ENCODE data around the gene RUFY2. TPM values are rescaled to one million over a fixed set of nuclear protein-coding genes. Genes with fewer than 3 reads are reported as not detected.

RUFY2 gene
- total and polyA plus RNA-seq, 4 donors, result 1.6 to 11.2 (median 7.7) TPM

DNA sequence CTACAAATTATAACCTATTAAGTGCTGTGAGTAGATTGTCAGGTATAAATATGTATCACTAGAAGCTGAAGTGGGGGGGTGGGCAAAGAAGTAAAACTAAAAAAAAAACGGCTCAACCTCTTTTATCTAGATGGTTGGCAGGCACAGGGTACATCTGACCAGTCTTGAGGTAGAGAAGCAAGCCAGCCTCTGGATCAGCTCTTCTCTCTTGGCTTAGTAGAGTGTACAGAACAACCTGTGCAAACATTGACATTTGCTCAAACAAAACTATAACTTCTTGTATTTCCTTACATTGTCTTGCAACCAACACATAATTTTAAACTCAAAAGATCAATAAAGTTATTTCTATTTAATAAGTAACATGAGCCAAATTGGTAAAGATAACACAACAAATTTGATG, 39.1 kb upstream of the RUFY2 start (continued):
- TF ChIP-seq NR2F2 (IDR thresholded peaks at IDR 0.05), result no peak
- TF ChIP-seq, protein P1, sequence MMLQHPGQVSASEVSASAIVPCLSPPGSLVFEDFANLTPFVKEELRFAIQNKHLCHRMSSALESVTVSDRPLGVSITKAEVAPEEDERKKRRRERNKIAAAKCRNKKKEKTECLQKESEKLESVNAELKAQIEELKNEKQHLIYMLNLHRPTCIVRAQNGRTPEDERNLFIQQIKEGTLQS (IDR thresholded peaks at IDR 0.05), result no peak
- TF ChIP-seq, protein P2, sequence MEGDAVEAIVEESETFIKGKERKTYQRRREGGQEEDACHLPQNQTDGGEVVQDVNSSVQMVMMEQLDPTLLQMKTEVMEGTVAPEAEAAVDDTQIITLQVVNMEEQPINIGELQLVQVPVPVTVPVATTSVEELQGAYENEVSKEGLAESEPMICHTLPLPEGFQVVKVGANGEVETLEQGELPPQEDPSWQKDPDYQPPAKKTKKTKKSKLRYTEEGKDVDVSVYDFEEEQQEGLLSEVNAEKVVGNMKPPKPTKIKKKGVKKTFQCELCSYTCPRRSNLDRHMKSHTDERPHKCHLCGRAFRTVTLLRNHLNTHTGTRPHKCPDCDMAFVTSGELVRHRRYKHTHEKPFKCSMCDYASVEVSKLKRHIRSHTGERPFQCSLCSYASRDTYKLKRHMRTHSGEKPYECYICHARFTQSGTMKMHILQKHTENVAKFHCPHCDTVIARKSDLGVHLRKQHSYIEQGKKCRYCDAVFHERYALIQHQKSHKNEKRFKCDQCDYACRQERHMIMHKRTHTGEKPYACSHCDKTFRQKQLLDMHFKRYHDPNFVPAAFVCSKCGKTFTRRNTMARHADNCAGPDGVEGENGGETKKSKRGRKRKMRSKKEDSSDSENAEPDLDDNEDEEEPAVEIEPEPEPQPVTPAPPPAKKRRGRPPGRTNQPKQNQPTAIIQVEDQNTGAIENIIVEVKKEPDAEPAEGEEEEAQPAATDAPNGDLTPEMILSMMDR (IDR thresholded peaks at IDR 0.05; ENCODE audit: low read depth, low read length, missing input control), result no peak
- no peak for TF ChIP-seq JUND (IDR thresholded peaks at IDR 0.05)

DNA sequence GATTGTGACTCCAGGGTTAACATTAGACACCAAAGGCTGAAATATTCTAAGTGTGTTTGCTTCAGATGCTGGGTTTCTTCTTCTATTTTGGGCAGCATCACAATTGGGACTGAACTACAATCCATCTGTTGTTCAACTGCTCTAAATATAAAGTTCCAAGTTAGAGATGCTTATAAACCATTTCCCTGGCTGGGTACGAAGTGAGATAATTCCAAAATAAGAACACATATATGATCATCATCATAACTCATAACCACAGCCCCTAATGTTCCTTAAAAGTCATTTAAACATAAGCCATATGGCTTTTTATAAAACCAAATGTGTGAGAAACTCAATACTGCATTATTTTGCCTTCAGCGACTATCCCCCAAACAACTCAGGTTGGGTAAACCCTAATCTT, 35.9 kb upstream of the RUFY2 start:
- WGBS, result 95% methylated on average over 2 of the region's 2 CpGs

More for the DNA sequence above, 35.9 kb upstream of the RUFY2 start:
- Histone ChIP-seq H3K36me3 (ENCODE audit: control insufficient read depth in 4 of 4, insufficient read depth in 3 of 4, low read depth in 1 of 4, low read length in 3 of 4) (peaks cover 0 to 5% (median under 1%) of the 10 kb centered on the region in 4 donors), H3K27me3 (ENCODE audit: control insufficient read depth in 4 of 4, insufficient read depth in 4 of 4, low read length in 3 of 4) (no peaks in the 10 kb centered on the region), H3K9me3 (ENCODE audit: control insufficient read depth in 4 of 4, low read length in 3 of 4) (no peaks in the 10 kb centered on the region), H3K9ac (ENCODE audit: low read depth in 1 of 2, low read length in 2 of 2) (no peak overlapping the region), H3K4me3 (ENCODE audit: low read depth in 1 of 3, low read length in 3 of 3) (no peak overlapping the region), H3K27ac (ENCODE audit: low read depth in 1 of 2, low read length in 2 of 2) (no peak overlapping the region), H3K4me1 (ENCODE audit: control insufficient read depth in 4 of 4, insufficient read depth in 4 of 4, low read length in 3 of 4) (no peaks in the 10 kb centered on the region)
- DNase-seq (ENCODE audit: low spot score), result no peak
- TF ChIP-seq, protein P3, sequence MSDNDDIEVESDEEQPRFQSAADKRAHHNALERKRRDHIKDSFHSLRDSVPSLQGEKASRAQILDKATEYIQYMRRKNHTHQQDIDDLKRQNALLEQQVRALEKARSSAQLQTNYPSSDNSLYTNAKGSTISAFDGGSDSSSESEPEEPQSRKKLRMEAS (IDR thresholded peaks at IDR 0.05), result no peak
- TF ChIP-seq EGR1 (IDR thresholded peaks at IDR 0.05; ENCODE audit: low read depth in 2 of 2) (no peak), TAF1 (conservative IDR thresholded peaks at IDR 0.05) (no peak), GABPA (IDR thresholded peaks at IDR 0.05 in 1 of 2, conservative IDR thresholded peaks at IDR 0.05 in 1 of 2) (no peak), RXRA (IDR thresholded peaks at IDR 0.05) (no peak), SP1 (IDR thresholded peaks at IDR 0.05) (no peak), NR2F2 (IDR thresholded peaks at IDR 0.05) (no peak), FOXA1 (IDR thresholded peaks at IDR 0.05) (no peak), HNF4G (IDR thresholded peaks at IDR 0.05) (no peak), RAD21 (IDR thresholded peaks at IDR 0.05) (no peak), YY1 (IDR thresholded peaks at IDR 0.05) (no peak)
- TF ChIP-seq, protein P2 (IDR thresholded peaks at IDR 0.05; ENCODE audit: low read depth, low read length, missing input control), result no peak
- TF ChIP-seq, protein P4, sequence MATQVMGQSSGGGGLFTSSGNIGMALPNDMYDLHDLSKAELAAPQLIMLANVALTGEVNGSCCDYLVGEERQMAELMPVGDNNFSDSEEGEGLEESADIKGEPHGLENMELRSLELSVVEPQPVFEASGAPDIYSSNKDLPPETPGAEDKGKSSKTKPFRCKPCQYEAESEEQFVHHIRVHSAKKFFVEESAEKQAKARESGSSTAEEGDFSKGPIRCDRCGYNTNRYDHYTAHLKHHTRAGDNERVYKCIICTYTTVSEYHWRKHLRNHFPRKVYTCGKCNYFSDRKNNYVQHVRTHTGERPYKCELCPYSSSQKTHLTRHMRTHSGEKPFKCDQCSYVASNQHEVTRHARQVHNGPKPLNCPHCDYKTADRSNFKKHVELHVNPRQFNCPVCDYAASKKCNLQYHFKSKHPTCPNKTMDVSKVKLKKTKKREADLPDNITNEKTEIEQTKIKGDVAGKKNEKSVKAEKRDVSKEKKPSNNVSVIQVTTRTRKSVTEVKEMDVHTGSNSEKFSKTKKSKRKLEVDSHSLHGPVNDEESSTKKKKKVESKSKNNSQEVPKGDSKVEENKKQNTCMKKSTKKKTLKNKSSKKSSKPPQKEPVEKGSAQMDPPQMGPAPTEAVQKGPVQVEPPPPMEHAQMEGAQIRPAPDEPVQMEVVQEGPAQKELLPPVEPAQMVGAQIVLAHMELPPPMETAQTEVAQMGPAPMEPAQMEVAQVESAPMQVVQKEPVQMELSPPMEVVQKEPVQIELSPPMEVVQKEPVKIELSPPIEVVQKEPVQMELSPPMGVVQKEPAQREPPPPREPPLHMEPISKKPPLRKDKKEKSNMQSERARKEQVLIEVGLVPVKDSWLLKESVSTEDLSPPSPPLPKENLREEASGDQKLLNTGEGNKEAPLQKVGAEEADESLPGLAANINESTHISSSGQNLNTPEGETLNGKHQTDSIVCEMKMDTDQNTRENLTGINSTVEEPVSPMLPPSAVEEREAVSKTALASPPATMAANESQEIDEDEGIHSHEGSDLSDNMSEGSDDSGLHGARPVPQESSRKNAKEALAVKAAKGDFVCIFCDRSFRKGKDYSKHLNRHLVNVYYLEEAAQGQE (IDR thresholded peaks at IDR 0.05), result no peak
- TF ChIP-seq, protein P5, sequence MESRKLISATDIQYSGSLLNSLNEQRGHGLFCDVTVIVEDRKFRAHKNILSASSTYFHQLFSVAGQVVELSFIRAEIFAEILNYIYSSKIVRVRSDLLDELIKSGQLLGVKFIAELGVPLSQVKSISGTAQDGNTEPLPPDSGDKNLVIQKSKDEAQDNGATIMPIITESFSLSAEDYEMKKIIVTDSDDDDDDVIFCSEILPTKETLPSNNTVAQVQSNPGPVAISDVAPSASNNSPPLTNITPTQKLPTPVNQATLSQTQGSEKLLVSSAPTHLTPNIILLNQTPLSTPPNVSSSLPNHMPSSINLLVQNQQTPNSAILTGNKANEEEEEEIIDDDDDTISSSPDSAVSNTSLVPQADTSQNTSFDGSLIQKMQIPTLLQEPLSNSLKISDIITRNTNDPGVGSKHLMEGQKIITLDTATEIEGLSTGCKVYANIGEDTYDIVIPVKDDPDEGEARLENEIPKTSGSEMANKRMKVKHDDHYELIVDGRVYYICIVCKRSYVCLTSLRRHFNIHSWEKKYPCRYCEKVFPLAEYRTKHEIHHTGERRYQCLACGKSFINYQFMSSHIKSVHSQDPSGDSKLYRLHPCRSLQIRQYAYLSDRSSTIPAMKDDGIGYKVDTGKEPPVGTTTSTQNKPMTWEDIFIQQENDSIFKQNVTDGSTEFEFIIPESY (IDR thresholded peaks at IDR 0.05), result no peak

All from liver (tissue), 9 donors.